Measurements from ENCODE around the gene ERVK3-1.
"Not testable (repeated sequence)": the region's sequence is repeated elsewhere in the genome, so short reads cannot be mapped to it uniquely, and the experiment has no call there.

Gene ERVK3-1

DNA sequence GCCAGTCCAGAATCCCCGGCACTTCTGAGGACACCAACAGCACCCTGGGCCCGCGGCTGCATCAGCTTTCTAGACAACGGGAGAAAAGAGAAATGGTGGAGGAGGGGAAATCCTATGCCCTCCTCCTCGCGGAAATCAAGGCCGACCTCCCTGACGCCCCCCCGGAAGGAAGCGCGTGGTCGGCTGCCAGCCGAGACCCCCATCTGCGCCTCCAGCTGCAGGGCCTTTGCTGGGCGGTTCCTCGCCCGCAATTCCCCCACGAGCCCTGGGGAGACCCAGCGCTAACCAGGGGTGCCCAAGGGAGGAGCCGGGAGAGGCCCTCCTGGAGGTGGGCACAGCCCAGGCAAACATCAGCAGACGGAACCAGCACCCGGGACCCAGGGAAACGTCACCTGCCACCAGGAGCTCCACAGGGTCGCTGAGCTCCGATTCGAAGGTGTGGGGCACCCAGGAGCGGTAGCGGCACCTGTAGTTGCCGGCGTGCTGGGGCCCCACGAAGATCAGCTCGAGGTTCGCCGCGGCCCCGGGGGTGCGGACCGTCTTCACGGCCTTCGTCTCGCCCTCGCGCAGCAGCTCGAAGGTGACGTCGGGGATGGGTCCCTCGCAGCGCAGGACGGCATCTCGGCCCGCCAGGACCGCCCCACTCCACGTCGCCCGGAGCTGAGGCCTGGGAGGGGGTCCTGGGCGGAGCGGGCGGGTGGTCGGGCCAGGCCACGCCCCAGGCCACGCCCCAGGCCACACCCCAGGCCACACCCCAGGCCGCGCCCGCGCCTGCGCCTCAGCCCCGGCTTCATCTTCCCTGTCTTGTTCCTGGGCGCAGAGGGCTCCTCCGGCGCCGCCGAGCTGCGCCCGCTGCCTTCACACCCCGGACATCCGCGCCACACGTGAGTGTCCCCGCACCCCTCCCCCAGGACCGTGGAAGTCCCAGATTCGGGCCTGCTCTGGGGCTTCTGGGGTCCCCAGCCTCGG lies 42.1 kb downstream of the ERVK3-1 start:
- FAIRE-seq, result no peak

DNA sequence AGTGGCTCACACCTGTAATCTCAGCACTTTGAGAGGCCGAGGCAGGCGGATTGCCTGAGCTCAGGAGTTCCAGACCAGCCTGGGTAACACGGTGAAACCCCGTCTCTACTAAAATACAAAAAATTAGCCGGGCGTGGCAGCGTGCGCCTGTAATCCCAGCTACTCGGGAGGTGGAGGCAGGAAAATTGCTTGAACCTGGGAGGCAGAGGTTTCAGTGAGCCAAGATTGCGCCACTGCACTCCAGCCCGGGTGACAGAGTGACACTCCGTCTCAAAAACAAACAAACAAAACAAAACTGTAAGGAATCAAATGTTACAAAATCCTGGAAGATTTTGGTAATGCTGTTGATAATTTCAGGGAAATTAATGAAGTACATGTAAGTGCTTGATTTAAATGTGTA lies 42.9 kb downstream of the ERVK3-1 start:
- not testable (repeated sequence) for FAIRE-seq

DNA sequence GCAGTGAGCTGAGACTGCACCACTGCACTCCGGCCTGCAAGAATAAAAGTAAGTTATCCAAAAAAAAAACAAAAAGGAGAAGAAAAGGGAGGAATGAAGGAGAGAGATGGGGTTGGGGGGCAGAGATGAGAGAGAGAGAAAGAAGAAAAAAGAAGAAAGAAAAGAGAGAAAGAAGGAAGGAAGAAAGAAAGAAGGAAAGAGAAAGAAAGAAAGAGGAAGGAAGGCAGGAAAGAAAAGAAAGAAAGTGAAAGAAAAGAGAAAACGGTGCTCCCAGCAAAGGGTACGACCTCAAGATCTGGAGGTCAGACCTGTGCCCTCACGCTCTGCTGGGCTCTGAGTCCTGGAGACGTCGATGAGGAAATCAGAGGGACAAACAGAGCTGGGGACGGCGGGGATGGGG lies 44.4 kb downstream of the ERVK3-1 start:
- no peak for FAIRE-seq

DNA sequence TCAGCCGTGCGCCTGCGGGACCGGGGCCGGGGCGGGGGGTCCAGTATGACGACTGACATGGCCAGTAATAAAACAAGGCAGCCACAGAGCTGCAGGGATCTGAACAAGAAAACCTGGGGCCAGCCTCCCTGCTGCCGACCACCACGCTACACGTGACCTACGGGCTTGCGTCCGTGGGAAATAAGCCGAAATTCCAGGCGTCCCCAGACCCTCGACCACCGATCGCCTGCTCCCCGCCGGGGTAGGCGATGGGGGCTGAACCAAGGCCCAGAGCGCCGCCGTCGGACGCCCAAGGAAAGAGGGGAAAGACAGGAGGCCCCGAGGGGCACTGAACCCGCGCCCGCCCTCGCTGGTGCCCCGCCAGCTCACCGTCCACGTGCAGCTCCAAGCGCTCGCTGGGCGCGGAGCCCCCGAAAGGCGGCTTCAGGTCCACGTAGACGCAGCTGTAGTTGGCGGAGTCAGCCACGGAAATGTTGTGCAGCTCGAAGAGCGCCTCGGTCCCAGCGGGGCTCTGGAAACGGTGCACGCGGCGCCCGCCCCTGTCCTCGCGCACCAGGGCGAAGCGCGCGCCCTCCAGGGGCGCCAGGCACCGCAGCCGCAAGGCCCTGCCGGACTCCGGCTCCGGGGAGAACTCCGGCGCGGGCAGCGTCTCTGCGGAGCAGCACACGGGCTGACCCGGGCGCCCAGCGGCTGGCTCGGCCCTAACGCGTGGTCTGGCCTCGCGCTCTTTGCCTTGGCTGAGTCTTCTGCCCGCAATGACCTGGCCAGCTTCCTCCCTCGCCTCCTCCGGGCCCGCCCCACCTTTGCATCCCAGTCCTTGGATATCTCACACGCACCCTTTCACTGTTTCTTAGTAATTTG lies 45.1 kb downstream of the ERVK3-1 start:
- FAIRE-seq, result no peak

DNA sequence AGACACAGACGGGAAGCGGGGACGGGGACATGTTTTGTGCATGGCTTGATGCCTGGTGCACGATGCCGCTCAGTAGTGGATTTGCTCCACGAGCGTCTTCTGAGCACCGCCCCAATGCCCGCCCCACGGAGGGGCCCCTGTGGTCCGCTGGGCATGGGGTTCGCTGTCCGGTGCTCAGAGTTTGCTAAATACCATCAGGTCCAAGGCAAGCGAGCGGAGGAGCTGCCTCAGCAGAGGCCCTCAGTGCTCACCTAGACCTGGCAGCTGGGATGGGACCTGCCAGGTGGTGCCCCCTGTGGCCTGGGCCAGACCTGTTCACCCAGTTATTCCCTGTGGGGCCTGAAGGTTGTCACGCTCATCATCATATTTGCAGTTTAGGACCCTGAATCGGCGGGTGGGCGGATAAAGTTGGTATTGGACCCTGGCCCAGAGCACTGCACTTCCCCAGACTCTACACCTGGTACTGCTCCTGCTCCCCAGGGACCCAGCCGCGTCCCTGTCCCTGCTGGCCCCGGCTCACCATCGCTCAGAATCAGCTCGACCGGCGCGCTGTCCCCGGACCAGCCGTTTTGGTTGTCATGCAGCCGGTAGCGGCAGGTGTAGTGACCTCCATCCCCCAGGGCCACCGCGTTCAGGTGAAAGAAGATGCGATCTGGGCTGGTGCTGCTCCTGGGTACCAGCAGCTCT lies 45.8 kb downstream of the ERVK3-1 start:
- FAIRE-seq, result no peak

DNA sequence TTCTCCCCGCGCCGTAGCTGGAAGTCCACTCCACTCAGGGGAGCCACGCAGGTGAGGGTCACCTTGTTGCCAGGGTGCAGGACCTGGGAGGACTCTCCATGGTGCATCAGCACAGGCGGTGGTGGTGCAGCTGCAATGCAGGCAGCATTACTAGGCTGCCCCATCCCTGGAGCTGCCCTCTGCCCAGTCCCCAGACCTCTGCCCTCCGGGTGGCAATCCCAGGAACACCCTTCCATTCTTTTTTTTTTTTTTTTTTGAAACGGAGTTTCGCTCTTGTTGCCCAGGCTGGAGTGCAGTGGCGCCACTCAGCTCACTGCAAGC lies 46.3 kb downstream of the ERVK3-1 start:
- no peak for FAIRE-seq

DNA sequence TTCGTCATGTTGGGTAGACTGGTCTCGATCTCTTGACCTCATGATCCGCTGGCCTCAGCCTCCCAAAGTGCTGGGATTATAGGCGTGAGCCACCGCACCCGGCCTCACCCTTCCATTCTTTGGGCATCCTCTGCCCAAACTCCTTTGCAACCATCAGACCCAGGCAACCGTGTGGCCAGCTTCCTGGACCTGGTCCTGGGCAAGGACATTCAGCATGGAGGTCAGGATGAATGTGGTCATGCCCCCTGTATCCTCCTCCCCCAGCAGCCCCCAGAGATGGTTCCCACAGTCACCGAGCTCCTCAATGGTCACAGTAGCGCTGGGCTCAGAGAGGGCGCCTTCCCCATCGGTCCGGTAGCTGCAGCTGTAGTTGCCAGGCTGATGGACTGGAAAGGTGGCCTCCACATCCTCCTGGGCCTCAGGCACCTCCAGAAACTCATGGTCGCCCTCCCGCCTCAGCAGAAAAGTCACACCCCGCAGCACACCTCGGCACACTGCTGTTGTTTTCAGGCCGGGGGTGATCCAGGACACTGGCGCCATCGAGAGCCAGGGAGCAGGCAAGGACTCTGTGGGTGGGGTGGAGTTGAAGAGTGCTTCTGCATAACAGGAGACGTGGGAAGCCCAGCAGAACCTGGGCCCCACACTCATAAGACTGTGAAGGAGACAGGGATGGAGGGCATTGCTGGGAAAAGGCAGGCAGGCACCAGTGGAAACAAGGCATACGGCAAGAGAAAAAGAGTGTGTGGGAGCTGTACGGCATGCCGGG lies 47.0 kb downstream of the ERVK3-1 start:
- no peak for FAIRE-seq

DNA sequence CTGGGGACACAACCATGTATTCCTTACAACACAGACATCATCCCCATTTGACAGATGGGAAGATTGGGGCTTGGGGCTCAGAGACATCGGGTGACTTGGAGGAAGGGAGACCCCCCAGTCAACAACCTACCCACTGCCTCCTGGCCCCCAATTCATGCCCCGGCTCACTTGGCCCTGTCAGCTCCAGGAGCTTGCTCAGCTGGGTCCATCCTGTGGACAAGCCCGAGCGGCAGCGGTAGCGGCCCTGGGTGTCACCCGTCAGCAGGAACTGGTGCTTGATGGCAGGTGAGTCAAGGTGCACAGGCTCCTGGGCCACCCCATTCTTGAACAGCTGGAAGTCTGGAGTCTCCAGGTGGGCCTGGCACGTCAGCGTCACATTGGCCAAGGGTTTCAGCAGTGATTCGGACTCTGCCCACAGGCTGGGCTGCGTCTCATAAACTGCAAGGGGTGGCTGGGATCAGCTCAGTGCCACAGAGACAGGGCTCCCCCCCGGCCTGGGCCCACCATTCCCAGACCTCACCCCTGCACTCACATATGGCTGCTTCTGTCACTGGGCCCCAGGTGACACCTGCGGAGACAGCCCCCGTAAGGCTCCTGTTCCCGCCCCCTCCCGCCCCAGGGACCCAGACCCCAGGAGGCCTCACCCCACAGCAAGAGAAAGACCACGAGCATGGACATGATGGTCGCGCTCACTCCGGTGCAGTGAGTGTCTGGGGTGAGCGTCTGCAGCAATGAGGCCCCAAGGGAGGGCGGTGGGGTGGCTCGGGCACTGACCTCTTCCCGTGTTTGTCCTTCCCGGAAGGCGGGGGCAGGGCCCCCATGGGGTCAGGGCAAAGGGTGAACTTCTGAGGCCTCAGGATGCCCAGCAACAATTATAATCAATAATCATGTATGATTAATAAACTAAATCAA lies 47.8 kb downstream of the ERVK3-1 start, which contains the start of gene A1BG:
A1BG (minus strand) TSS at position 733 of the 912 bp plus-strand sequence; CDS start at position 678, 55 bp downstream.
- no peak for FAIRE-seq

DNA sequence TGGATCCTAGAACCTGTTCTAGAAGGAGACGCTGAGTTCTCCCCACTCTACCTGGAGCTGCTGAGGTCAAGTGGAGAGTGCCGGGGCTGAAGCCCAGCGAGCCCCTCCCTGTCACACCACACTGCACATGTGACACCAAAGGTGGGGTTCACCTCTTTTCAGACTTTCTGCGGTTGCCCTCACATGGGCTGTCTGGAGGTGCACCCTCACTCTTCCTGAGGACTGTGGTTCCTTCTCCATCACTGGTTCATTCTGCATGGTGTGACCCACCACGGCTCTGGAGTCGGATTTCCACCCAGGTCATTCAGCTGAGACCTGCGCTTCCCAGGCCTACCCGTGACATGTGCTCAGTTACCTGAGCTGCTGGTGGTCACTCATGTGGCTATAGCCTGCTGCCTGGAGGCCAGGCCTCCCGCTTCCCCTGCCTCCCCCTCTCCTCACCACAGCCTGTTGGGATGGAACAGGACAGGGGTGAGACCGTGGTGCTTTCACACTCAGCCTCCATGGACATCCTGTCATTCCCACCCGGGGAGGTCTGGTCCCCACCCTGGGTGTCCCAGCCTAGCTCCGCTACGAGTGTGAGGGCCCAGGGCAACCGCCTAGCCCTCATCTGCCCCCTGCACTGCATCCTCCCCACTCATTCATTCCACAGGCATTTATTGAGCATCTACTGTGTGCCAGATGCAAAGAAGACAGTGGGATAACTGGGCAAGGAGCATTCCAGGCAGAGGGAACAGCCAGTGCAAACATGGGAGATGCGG lies 48.7 kb downstream of the ERVK3-1 start:
- FAIRE-seq, result no peak

DNA sequence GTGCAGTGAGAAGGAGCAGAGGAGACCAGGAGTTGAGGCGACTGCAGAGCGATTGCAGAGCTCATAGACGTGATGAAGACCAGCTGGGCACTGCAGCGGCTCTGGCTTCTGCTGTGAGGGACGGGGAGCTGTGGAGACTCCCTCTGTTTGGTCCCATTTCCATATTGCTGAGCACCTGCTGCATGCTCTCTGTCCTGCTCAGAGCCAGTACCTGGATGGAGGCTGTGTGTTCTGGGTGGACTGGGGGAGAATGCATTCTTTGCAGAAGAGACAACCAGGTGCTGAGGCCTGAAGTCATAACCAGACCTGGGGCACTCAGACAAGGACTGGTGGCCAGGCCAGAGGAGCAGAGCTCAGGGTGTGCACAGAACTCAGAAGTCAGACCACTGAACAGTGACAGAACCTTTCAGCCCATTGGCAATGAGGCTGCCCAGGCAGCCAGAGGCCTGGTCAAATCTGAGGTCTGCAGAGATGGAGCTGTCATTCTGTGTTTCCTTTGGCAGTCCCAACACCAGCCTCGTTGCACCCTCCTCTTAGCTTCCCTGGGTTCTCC lies 49.4 kb downstream of the ERVK3-1 start:
- no peak for FAIRE-seq

DNA sequence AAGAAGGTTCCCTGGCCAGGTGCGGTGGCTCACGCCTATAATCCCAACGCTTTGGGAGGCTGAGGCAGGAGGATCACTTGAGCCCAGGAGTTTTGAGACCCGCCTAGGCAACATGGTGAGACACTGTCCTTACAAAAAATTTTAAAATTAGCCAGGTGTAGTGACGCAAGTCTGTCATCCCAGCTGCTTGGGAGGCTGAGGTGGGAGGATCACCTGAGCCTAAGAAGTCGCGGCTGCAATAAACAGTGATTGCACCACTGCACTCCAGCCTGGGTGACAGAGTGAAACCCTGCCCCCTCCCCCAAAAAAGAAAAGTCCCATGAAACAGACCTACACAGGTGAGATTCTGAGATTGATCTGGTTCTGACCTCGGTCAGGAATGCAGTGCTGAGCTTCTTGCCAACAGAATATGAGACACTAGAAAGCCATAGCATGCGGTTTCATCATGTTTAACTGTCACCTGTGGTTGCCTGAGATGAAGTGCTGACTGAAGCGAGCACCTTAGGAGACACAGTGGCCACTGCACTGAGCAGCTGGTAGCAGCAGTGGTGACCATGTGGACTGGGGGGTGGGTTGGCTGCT lies 50.1 kb downstream of the ERVK3-1 start:
- FAIRE-seq, result no peak

DNA sequence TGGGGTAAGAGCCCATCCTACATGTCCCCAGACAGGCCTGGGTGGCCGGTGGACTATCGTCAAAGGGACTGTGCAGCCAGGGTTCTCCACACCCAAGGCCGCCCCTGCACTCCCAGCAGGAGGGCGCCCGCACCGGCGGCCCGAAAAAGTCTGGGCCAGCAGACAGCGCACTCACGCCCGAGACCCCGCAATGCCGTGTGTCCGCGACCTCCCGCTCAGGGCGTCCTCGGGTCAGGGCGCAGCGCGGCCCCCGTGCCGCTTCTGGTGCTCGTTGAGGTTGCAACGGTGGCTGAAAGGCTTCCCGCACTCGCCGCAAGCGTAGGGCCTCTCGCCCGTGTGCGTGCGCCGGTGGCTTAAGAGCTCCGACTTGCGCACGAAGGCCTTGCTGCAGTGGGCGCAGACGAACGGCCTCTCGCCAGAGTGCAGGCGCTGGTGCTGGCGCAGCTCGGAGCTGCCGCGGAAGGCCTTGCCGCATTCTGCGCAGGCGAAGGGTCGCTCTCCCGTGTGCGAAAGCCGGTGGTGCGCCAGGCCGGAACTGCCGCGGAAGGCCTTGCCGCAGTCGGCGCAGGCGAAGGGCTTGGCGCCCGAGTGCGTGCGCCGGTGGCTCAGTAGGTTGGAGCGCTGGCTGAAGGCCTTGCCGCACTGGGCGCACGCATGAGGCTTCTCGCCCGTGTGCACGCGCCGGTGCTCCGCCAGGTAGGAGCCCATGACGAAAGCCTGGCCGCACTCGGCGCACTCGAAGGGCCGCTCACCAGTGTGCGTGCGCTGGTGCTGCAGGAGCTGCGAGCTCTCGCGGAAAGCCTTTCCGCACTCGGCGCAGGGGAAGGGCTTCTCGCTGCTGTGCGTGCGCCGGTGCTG lies 51.0 kb downstream of the ERVK3-1 start:
- FAIRE-seq, result no peak

DNA sequence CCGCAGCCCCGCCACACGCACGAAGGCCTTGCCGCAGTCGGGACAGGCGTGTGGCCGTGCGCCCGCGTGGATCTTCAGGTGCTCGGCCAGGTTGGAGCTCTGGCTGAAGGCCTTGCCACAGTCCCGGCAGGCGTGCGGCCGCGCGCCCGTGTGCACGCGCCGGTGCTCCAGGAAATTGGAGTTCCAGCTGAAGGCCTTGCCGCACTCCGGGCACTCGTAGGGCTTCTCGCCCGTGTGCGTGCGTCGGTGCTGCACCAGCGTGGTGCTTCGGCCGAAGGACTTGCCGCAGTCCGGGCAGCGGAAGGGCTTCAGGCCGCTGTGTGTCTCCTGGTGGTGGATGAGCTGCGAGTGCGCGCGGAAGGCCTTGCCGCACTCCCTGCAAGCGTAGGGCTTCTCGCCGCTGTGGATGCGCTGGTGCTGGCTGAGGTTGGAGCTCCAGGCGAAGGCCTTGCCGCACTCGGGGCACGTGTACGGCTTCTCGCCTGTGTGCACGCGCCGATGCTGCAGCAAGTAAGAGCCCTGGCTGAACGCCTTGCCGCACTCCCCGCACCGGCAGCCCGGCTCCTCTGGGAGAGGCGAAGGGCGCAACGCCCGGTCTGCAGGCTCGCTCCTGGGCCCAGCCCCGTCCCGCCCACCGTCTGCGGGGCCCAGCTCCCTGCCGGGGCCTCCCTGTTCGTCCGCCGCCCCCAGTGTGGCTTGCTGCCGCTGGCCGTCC lies 51.7 kb downstream of the ERVK3-1 start:
- FAIRE-seq, result no peak

DNA sequence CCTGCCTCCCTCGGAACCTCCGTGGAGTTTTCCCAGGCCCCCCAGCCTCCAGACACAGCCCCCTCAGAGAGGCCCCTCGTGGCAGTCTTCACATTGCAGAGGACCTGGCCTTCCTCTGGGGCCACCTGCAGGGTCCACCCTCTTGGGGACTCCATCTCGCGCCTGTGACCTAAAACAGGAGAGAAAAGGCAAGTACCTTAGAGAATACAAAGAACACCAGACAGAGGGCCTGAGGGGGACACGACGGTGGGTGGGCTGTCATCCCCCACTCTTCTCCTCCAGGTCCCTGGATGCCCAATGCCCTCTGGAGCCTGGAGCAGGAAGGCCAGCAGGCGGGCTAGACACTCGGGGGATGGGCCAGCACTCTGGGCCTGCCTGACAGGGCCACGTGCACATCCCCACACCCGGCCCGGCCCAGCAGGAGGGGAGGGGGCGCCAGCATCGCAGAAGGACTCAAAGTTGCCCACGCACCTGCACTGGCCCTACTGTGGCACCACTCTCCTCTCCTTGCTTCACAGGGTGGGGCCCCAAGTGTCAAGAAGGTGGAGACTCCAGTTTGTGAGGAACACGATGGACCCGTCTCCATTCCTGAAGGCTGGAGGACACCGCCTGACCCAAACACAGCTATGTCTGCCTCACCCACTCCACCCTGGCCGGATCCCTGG lies 52.4 kb downstream of the ERVK3-1 start:
- FAIRE-seq, result no peak

DNA sequence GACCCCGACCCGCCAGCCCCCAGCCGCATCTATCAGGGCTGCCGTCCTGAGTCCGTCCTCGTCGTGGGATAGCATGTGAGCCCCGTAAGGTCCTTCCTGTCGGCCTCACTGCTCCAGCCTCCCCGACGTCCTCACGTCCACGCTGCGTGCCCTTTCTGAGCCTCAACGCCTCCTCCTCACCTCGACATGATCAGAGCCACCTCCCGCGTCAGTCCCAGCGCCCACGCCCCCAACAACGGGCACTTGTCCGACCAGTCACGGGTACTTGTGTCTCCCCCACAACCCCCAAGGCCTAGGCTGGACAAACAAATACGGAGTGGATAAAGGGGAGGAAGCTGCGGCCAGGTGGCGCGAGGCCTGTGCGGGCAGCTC lies 56.7 kb downstream of the ERVK3-1 start:
- FAIRE-seq, result peak; percentile 41

DNA sequence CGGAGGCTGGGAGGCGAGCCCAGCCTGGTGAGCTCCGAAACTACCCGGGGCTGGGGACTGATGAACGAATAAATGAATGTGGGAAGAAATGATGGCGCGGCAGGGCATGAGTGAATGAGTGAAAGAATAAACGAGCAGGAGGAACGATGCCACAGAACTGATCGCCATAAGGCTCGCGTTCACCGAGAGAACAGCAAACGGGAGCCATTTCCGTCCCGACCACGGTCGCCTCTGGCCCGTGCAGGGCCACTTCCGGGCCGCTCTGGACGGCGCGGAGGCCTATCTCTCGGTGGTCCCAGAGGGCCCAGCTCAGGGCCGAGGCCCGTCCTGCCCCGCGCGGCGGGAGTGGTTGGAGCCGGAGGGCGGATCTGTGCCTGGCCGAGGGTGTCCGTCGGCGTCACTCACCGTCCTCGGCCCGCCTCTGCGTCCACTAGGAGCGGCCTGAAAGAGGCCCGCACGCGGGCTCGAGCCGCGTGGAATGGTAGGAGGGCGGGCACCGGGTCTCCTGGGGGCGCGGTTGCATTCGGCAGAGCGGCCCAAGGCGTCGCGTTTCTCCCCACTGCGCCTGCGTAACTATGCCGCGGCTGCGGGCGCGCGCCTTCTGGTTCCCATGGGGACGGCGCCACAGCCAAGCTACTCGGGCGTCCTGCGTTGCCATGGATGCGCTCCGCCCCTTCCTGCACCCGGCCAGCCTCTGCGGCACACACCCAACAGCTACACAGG lies 57.3 kb downstream of the ERVK3-1 start, which contains the start of gene ZNF497:
ZNF497 (minus strand) TSS at position 480 of the 723 bp plus-strand sequence. CDS start 5,116 bp downstream, outside the sequence.
- peak; percentile 77 for FAIRE-seq

DNA sequence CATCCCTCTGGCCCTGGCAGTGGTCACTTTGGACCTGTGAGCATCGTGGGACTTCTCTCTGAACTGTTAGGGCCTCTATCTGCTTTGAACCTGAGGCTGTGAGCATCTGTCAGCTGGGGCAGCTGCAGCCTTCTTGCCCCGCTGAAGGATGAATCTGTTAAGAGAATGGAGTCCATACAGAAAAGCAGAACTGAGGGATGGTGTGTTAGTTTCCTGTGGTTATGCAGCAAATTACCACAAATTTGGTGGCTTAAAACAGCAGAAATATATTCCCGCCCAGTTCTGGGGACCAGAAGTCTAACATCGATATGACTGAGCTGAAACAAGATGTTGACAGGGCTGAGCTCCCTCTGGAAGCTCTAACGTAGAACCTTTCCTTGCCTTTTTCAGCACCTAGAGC lies 59.0 kb downstream of the ERVK3-1 start:
- no peak for FAIRE-seq

All from endometrium (tissue), 2 donors.